GM12878 (cell line): ENCODE results near the gene HMCN2. TPM values are rescaled to one million over a fixed set of nuclear protein-coding genes. Genes with fewer than 3 reads are reported as not detected.

Source experiments
- ATAC-seq: fragments of 200-7000 bp; cut with Tn5 transposase; 3 replicates; pipeline ENCODE4 v1.9.1; 2020; ENCODE audit warnings: mild to moderate bottlenecking, moderate library complexity
- BruUV-seq: library from RNA; stranded (reverse); fragments of 400-500 nt; replicated peaks from 2 replicates; lab custom pipeline; 2021; lab: Mats Ljungman, UMichigan
- CTCF ChIA-PET: fragments of 300-600 bp; sonication (Branson Sonifier 250); formaldehyde crosslinking; extraction: SDS; loops from one replicate; lab custom pipeline; 2021; ENCODE audit warnings: inconsistent platforms; lab: Yijun Ruan, JAX
- POLR2A ChIA-PET: fragments of 350-600 bp; formaldehyde crosslinking; extraction: SDS; loops from one replicate; lab custom pipeline; 2021; ENCODE audit warnings: inconsistent platforms; lab: Charles Lee
- RAD21 ChIA-PET: fragments of 300-600 bp; sonication (Branson Sonifier 250); formaldehyde crosslinking; loops from one replicate; lab custom pipeline; 2023; ENCODE audit warnings: antibody characterized with exemption; ENCODE audit not compliant: unreplicated experiment; lab: Charles Lee
- SMC1A ChIA-PET: fragments of 300-600 bp; sonication (Branson Sonifier 250); formaldehyde crosslinking; loops from one replicate; lab custom pipeline; 2023; ENCODE audit not compliant: unreplicated experiment, uncharacterized antibody; lab: Charles Lee
- DNase-seq: peaks from one replicate; pipeline ENCODE4 v3.0.0-alpha.2; 2011; ENCODE audit warnings: low read depth, low spot score
- FAIRE-seq: peaks from 3 replicates; lab custom pipeline; 2011; peaks lifted over from hg19 to GRCh38; lab: Jason Lieb, UNC
- H2AFZ ChIP-seq: 2 replicates; pipeline ENCODE4 v1.6.0; 2011; ENCODE audit warnings: low read depth, low read length, control low read depth; ENCODE audit not compliant: control insufficient read depth
- H3K27ac ChIP-seq: 2 replicates; pipeline ENCODE4 v1.5.1; 2011; ENCODE audit warnings: control low read depth; ENCODE audit not compliant: control insufficient read depth, insufficient read depth
- H3K27me3 ChIP-seq, 2 experiments: replicated peaks in 1 of 2; 2 replicates each; pipeline versions ENCODE4 v1.6.0 to v1.6.1; 2011; ENCODE audit warnings: low read length in 1 of 2; ENCODE audit not compliant: control insufficient read depth in 2 of 2, insufficient read depth in 2 of 2
- H3K36me3 ChIP-seq, 2 experiments: 2 replicates each; pipeline ENCODE4 v1.5.1; 2011; ENCODE audit warnings: low read length in 1 of 2; ENCODE audit not compliant: control insufficient read depth in 2 of 2, insufficient read depth in 2 of 2
- H3K4me1 ChIP-seq: 2 replicates; pipeline ENCODE4 v1.6.1; 2011; ENCODE audit warnings: mild to moderate bottlenecking, low read length, moderate library complexity, mixed read lengths; ENCODE audit not compliant: control insufficient read depth, insufficient read depth
- H3K4me2 ChIP-seq: 2 replicates; pipeline ENCODE4 v1.6.0; 2011; ENCODE audit warnings: control low read depth; ENCODE audit not compliant: control insufficient read depth, insufficient read depth
- H3K4me3 ChIP-seq: fragments of 200-600 bp; sonication (generic); 2 replicates; pipeline ENCODE4 v1.5.1; 2016
- H3K79me2 ChIP-seq: 2 replicates; pipeline ENCODE4 v1.6.0; 2011; ENCODE audit warnings: low read length; ENCODE audit not compliant: control insufficient read depth, insufficient read depth
- H3K9ac ChIP-seq: 2 replicates; pipeline ENCODE4 v1.8.0; 2011; ENCODE audit warnings: low read length, control low read depth, mixed read lengths; ENCODE audit not compliant: control insufficient read depth, insufficient read depth
- H3K9me3 ChIP-seq: replicated peaks from 3 replicates; pipeline ENCODE4 v1.5.1; 2011; ENCODE audit warnings: mild to moderate bottlenecking, low read length; ENCODE audit not compliant: control insufficient read depth, insufficient read depth
- H4K20me1 ChIP-seq: 2 replicates; pipeline ENCODE4 v1.6.0; 2011; ENCODE audit not compliant: control insufficient read depth, insufficient read depth
- CBX3 ChIP-seq: fragments of 200-600 bp; sonication (generic); IDR thresholded peaks from 2 replicates; pipeline ENCODE4 v1.6.1; 2016; ENCODE audit warnings: low read depth, borderline replicate concordance
- CEBPB ChIP-seq, 2 experiments: fragments of 150-350 bp in 1 of 2; IDR thresholded peaks; 2 replicates each; pipeline ENCODE4 v1.6.1; 2012 to 2014; ENCODE audit warnings: low read depth in 2 of 2, low read length in 2 of 2, borderline replicate concordance in 1 of 2, inconsistent platforms in 1 of 2
- JUNB ChIP-seq: IDR thresholded peaks from 2 replicates; pipeline ENCODE4 v1.6.1; 2016; ENCODE audit warnings: antibody characterized with exemption, mild to moderate bottlenecking
- KDM1A ChIP-seq: fragments of 200-600 bp; sonication (generic); IDR thresholded peaks from 2 replicates; pipeline ENCODE4 v1.6.1; 2016; ENCODE audit warnings: borderline replicate concordance
- NR2C1 ChIP-seq: fragments of 450-650 bp; IDR thresholded peaks from 2 replicates; pipeline ENCODE4 v1.6.1; 2017; ENCODE audit warnings: antibody characterized with exemption, mild to moderate bottlenecking, moderate library complexity
- PAX5 ChIP-seq: IDR thresholded peaks from 2 replicates; pipeline ENCODE4 v1.6.1; 2011; ENCODE audit warnings: low read depth, low read length, borderline replicate concordance
- SMARCA5 ChIP-seq: fragments of 450-650 bp; IDR thresholded peaks from 2 replicates; pipeline ENCODE4 v1.6.1; 2017; ENCODE audit warnings: mild to moderate bottlenecking
- YBX1 ChIP-seq: fragments of 450-650 bp; IDR thresholded peaks from 2 replicates; pipeline ENCODE4 v1.6.1; 2016; ENCODE audit warnings: antibody characterized with exemption
- ZNF24 ChIP-seq: fragments of 450-650 bp; IDR thresholded peaks from 2 replicates; pipeline ENCODE4 v1.6.1; 2017; ENCODE audit warnings: antibody characterized with exemption, mild to moderate bottlenecking
- WGBS: methylation state at CpG from one replicate; pipeline ENCODE4 v1.1.6; 2016; ENCODE audit warnings: low lambda C conversion rate; ENCODE audit not compliant: insufficient replicate concordance, insufficient coverage; ENCODE audit errors: missing lambda C conversion rate; 5-methylcytosine and 5-hydroxymethylcytosine counted together
- in situ Hi-C: fragments of 300-500 bp; cut with MboI; formaldehyde crosslinking; loops from 9 replicates; pipeline ENCODE4 v1.14.3; 2018; ENCODE audit warnings: mixed read lengths
- intact Hi-C: fragments of 100-400 bp; cut with micrococcal nuclease; formaldehyde crosslinking; loops from one replicate; pipeline ENCODE4 v1.14.2; 2022; ENCODE audit not compliant: unreplicated experiment
- polyA plus RNA-seq, 11 experiments: library from polyadenylated mRNA; depleted of rRNA in 4 of 11; unstranded in 6 of 11; stranded (reverse) in 5 of 11; fragments of >200 nt; fragmentation: Nextera tagmentation in 4 of 11; fragmentation: Illumina TruSeq in 1 of 11; extraction: Ambion mirVana in 4 of 11; extraction: Trizol in 1 of 11; gene quantifications; 1 replicate in 1 of 11; 2 replicates in 10 of 11; pipeline versions ENCODE4 v1.2.1 to v1.2.3, GENCODE V29; 2011 to 2016; ENCODE audit warnings: inconsistent platforms in 2 of 11, missing spikeins in 2 of 11, low read depth in 1 of 11
- total RNA-seq, 4 experiments: library from RNA; depleted of rRNA in 3 of 4; stranded (reverse); fragments of >200 nt in 3 of 4; fragmentation: Illumina TruSeq in 1 of 4; extraction: Trizol in 1 of 4; gene quantifications; 2 replicates each; pipeline versions ENCODE4 v1.2.1 to v1.2.3, GENCODE V29; 2013 to 2021

HMCN2 gene
- total and polyA plus RNA-seq, 10 of the 15 experiments (the other 5 are each of a cell fraction or from before 2014, with no cell fraction given), result 0.04 TPM; not detected in 9

- no peaks in the 10 kb centered on the region for H3K79me2 ChIP-seq
- TF ChIP-seq YBX1 (no peak), CEBPB (IDR thresholded peaks at IDR 0.05; ENCODE audit: borderline replicate concordance in 1 of 2, low read depth in 2 of 2, low read length in 2 of 2) (peak in 1 of 2 experiments; percentile 11; a peak in 1 of 4 replicates)
- TF ChIP-seq, all 136 proteins: peak for 1
- FAIRE-seq (no peak), ATAC-seq (peak; percentile 13), DNase-seq (no peak)
- no peaks in the 10 kb centered on the region for H4K20me1 ChIP-seq
- CTCF ChIA-PET, result interaction anchor here (0.6 kb wide), 1 partner anchor 14 kb away, joined by 3 read pairs; no protein-coding TSS in a partner anchor
- H3K36me3 ChIP-seq, result no peaks in the 10 kb centered on the region
- no peak overlapping the region for H3K4me2 ChIP-seq
- H3K9ac ChIP-seq, result no peak overlapping the region
- POLR2A ChIA-PET, result no interaction called here
- no peaks in the 10 kb centered on the region; a peak in 3 of 4 replicates for H3K27me3 ChIP-seq
- H3K4me1 ChIP-seq, result no peaks in the 10 kb centered on the region
- H2AFZ ChIP-seq, result no peak overlapping the region
- intact Hi-C loops, result no loop called here
- WGBS, result 29% methylated on average over 12 of the region's 12 CpGs
- H3K4me3 ChIP-seq, result no peak overlapping the region
- no TSS peak for BruUV-seq
- H3K9me3 ChIP-seq, result no peaks in the 10 kb centered on the region
- RAD21 ChIA-PET, result interaction anchor here (1.0 kb wide), 1 partner anchor 25 kb away, joined by 3 read pairs; no protein-coding TSS in a partner anchor
- no peak overlapping the region for H3K27ac ChIP-seq
- in situ Hi-C loops, result no loop called here
- SMC1A ChIA-PET, result interaction anchor here (0.6 kb wide), 1 partner anchor 372 kb away, joined by 3 read pairs; no protein-coding TSS in a partner anchor
Measured at GRCh38 chr9:130448035-130448624, 182.6 kb downstream of the HMCN2 start.

- Histone ChIP-seq H3K27me3 (no peaks in the 10 kb centered on the region; a peak in 3 of 4 replicates), H3K4me2 (no peak overlapping the region), H3K4me3 (no peak overlapping the region), H4K20me1 (no peaks in the 10 kb centered on the region), H2AFZ (no peak overlapping the region), H3K9me3 (no peaks in the 10 kb centered on the region), H3K9ac (no peak overlapping the region), H3K27ac (no peak overlapping the region), H3K79me2 (no peaks in the 10 kb centered on the region), H3K4me1 (no peaks in the 10 kb centered on the region), H3K36me3 (no peaks in the 10 kb centered on the region)
- TF ChIP-seq KDM1A, result no peak
- TF ChIP-seq ZNF24, result no peak
- TF ChIP-seq SMARCA5, result no peak
- no peak for TF ChIP-seq NR2C1
- TF ChIP-seq JUNB, result no peak
- TF ChIP-seq PAX5, result no peak
- no peak for TF ChIP-seq CBX3
- intact Hi-C loops (no loop called here), in situ Hi-C loops (no loop called here)
- WGBS, result 29% methylated on average over 7 of the region's 10 CpGs
- FAIRE-seq (no peak), DNase-seq (no peak), ATAC-seq (no peak)
- RAD21 ChIA-PET, result no interaction called here
- SMC1A ChIA-PET, result interaction anchor here (0.6 kb wide), 1 partner anchor 373 kb away, joined by 3 read pairs; no protein-coding TSS in a partner anchor
- BruUV-seq, result no TSS peak
- POLR2A ChIA-PET, result interaction anchor here (0.7 kb wide), 1 partner anchor 277 kb away, joined by 5 read pairs; the partner anchor contains the start of gene NCS1
- CTCF ChIA-PET, result no interaction called here
Measured at GRCh38 chr9:130448771-130449603, 183.4 kb downstream of the HMCN2 start.
